NCI-H524 treated with DMSO at 0.1 percent for 48 hours (cell line): ENCODE data around the gene HSP90B1.

Experiments
- DNase-seq: peaks from one replicate; lab custom pipeline; 2025; lab: John Stamatoyannopoulos, UW

HSP90B1 gene

GRCh38 chr12:103973909-103974308 is 43.7 kb downstream of the HSP90B1 start:
- no peak for DNase-seq

GRCh38 chr12:103975368-103975767 is 45.2 kb downstream of the HSP90B1 start:
- no peak for DNase-seq

- no peak for DNase-seq
Measured at GRCh38 chr12:103978384-103978982, 48.3 kb downstream of the HSP90B1 start.

- no peak for DNase-seq
Measured at GRCh38 chr12:103986829-103987228, 56.6 kb downstream of the HSP90B1 start.

- DNase-seq = no peak
Measured at GRCh38 chr12:103994235-103994634, 64.0 kb downstream of the HSP90B1 start.

- DNase-seq = no peak
Measured at GRCh38 chr12:103996595-103996994, 66.4 kb downstream of the HSP90B1 start.

GRCh38 chr12:103997286-103997900 is 67.2 kb downstream of the HSP90B1 start:
- no peak for DNase-seq
